ENCODE data around the gene MPO.

GRCh38 chr17:58324056-58324408, 43.3 kb upstream of the MPO start:
- TF ChIP-seq, protein P1, sequence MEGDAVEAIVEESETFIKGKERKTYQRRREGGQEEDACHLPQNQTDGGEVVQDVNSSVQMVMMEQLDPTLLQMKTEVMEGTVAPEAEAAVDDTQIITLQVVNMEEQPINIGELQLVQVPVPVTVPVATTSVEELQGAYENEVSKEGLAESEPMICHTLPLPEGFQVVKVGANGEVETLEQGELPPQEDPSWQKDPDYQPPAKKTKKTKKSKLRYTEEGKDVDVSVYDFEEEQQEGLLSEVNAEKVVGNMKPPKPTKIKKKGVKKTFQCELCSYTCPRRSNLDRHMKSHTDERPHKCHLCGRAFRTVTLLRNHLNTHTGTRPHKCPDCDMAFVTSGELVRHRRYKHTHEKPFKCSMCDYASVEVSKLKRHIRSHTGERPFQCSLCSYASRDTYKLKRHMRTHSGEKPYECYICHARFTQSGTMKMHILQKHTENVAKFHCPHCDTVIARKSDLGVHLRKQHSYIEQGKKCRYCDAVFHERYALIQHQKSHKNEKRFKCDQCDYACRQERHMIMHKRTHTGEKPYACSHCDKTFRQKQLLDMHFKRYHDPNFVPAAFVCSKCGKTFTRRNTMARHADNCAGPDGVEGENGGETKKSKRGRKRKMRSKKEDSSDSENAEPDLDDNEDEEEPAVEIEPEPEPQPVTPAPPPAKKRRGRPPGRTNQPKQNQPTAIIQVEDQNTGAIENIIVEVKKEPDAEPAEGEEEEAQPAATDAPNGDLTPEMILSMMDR (conservative IDR thresholded peaks at IDR 0.05): no peak
- TF ChIP-seq EZH2 (IDR thresholded peaks at IDR 0.05; ENCODE audit: low read depth): no peak

Measured in PC-9 (cell line).